A673 (cell line): Measurements from ENCODE around the gene RIPPLY3. TPM values are rescaled to one million over a fixed set of nuclear protein-coding genes. Genes with fewer than 3 reads are reported as not detected.

Experiments used
- BruUV-seq: library from RNA; stranded (reverse); fragments of 400-500 nt; replicated peaks from 2 replicates; lab custom pipeline; 2021; lab: Mats Ljungman, UMichigan
- CTCF ChIA-PET: fragments of 300-600 bp; sonication (Branson Sonifier 250); formaldehyde crosslinking; loops from one replicate; lab custom pipeline; 2022; ENCODE audit warnings: antibody characterized with exemption; lab: Charles Lee
- POLR2A ChIA-PET: fragments of 300-600 bp; sonication (Branson Sonifier 250); formaldehyde crosslinking; loops from one replicate; lab custom pipeline; 2022; ENCODE audit warnings: antibody characterized with exemption; ENCODE audit not compliant: low non-redundant PET; lab: Charles Lee
- DNase-seq: peaks from one replicate; pipeline ENCODE4 v3.0.0-alpha.2; 2015; ENCODE audit warnings: low spot score
- H3K27ac ChIP-seq: fragments of 200-600 bp; sonication (generic); 2 replicates; pipeline ENCODE4 v1.5.1; 2016; ENCODE audit warnings: mixed run types, low read depth, mild to moderate bottlenecking, mixed read lengths, antibody characterized with exemption, low read length; ENCODE audit not compliant: poor library complexity, severe bottlenecking
- H3K27me3 ChIP-seq: fragments of 200-600 bp; sonication (generic); replicated peaks from 2 replicates; pipeline ENCODE4 v1.6.1; 2017; ENCODE audit warnings: mixed run types, low read depth, mild to moderate bottlenecking, mixed read lengths, antibody characterized with exemption, low read length; ENCODE audit not compliant: insufficient read depth, poor library complexity
- H3K36me3 ChIP-seq: fragments of 200-600 bp; sonication (generic); 2 replicates; pipeline ENCODE4 v1.6.1; 2016; ENCODE audit warnings: mixed run types, mild to moderate bottlenecking, mixed read lengths, antibody characterized with exemption, low read length; ENCODE audit not compliant: insufficient read depth, poor library complexity, severe bottlenecking
- H3K4me1 ChIP-seq: fragments of 200-600 bp; sonication (generic); 2 replicates; pipeline ENCODE4 v1.6.1; 2017; ENCODE audit warnings: mixed run types, mild to moderate bottlenecking, mixed read lengths, antibody characterized with exemption, low read length; ENCODE audit not compliant: insufficient read depth, poor library complexity, severe bottlenecking
- H3K4me3 ChIP-seq: fragments of 200-600 bp; sonication (generic); 2 replicates; pipeline ENCODE4 v1.5.1; 2016; ENCODE audit warnings: low read depth, mixed run types, mild to moderate bottlenecking, mixed read lengths, low read length; ENCODE audit not compliant: poor library complexity, severe bottlenecking
- H3K9me3 ChIP-seq: fragments of 200-600 bp; sonication (generic); 2 replicates; pipeline ENCODE4 v1.6.1; 2016; ENCODE audit warnings: mixed run types, low read depth, mild to moderate bottlenecking, mixed read lengths, antibody characterized with exemption, low read length; ENCODE audit not compliant: poor library complexity, severe bottlenecking
- EZH2 ChIP-seq: fragments of 200-600 bp; sonication (generic); IDR thresholded peaks from 2 replicates; pipeline ENCODE4 v1.6.1; 2017; ENCODE audit warnings: borderline replicate concordance, low read depth, mild to moderate bottlenecking, mixed read lengths, antibody characterized with exemption, low read length; ENCODE audit not compliant: poor library complexity, severe bottlenecking
- intact Hi-C: fragments of 100-400 bp; cut with micrococcal nuclease; formaldehyde crosslinking; loops from one replicate; pipeline ENCODE4 v1.10.0; 2022; ENCODE audit not compliant: unreplicated experiment
- total RNA-seq: library from RNA; stranded (reverse); gene quantifications from 2 replicates; pipeline ENCODE4 v1.2.3, GENCODE V29; 2021
- TF ChIP-seq, protein P1 (sequence below): fragments of 300-800, 200-600 bp; sonication (generic); conservative IDR thresholded peaks from 2 replicates; pipeline ENCODE4 v1.5.1; 2017; ENCODE audit warnings: low read depth, mild to moderate bottlenecking, antibody characterized with exemption, low read length, moderate library complexity, mixed read lengths

The RIPPLY3 gene
- total RNA-seq, 1 experiment from 2014 or later = 5.0 TPM

DNA sequence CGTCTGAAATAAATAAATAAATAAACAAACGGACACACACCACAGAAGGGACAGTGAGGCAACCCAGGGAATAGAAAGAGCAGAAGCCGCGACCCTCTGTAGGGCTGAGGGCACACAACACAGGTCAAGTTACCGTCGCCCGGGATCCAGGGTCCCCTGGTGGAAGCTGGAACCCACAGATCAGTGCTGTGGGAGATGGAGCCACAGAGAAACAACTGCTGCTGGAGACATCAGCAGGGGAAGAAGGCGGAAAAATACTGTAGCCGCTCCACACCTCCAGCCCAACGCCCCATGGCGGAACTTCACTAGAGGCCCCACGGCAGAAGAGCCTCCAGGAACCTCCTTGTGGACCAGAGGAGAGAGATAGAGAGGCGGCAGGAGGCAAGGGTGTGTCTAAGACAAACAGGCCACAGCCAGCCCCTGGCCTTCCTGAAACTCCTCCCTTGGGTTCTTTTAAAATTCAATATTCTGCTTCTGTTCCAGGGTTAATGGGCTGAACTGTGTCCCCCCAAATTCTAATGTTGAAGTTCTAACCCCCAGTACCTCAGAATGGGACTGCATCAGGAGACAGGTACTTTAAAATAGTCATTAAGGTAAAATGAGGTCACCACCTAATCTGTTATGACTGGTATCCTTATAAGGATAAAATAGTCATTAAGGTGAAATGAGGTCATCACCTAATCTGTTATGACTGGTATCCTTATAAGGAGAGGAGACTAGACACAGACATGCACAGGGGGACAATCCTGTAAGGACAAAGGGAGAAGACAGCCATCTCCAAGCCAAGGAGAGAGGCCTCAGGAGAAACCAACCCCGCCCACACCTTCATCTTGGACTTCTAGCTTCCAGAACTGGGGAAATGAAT, 32.3 kb upstream of the RIPPLY3 start:
- no TSS peak for BruUV-seq
- no peak for DNase-seq
- H3K27ac ChIP-seq = no peak overlapping the region
- TF ChIP-seq, protein P1, sequence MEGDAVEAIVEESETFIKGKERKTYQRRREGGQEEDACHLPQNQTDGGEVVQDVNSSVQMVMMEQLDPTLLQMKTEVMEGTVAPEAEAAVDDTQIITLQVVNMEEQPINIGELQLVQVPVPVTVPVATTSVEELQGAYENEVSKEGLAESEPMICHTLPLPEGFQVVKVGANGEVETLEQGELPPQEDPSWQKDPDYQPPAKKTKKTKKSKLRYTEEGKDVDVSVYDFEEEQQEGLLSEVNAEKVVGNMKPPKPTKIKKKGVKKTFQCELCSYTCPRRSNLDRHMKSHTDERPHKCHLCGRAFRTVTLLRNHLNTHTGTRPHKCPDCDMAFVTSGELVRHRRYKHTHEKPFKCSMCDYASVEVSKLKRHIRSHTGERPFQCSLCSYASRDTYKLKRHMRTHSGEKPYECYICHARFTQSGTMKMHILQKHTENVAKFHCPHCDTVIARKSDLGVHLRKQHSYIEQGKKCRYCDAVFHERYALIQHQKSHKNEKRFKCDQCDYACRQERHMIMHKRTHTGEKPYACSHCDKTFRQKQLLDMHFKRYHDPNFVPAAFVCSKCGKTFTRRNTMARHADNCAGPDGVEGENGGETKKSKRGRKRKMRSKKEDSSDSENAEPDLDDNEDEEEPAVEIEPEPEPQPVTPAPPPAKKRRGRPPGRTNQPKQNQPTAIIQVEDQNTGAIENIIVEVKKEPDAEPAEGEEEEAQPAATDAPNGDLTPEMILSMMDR = no peak
- no peak for TF ChIP-seq EZH2
- peaks cover 6% of the 10 kb centered on the region for H3K4me1 ChIP-seq
- no peaks in the 10 kb centered on the region for H3K9me3 ChIP-seq
- ChIA-PET POLR2A (no interaction called here), CTCF (no interaction called here)
- no peaks in the 10 kb centered on the region for H3K36me3 ChIP-seq
- H3K4me3 ChIP-seq = no peak overlapping the region
- intact Hi-C loops = no loop called here
- H3K27me3 ChIP-seq = no peaks in the 10 kb centered on the region

DNA sequence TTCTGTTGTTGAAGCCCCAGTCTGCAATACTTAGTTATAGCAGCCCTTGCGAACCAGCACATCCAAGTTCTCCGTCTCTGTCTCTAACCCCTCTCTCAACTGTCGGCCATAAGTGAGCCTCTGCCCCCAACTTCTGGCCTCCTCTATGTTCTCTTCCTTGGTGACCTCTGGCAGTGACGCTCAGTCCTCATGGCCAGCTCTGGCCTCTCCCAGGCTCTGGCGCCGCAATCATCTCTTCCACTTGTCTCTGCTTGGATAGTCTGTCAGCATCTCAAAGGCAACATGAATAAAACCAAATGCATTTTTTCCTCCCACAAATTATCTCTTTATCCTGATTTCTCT, 31.7 kb upstream of the RIPPLY3 start:
- Histone ChIP-seq H3K27ac (no peak overlapping the region), H3K4me3 (no peak overlapping the region), H3K4me1 (peaks cover 6% of the 10 kb centered on the region), H3K9me3 (no peaks in the 10 kb centered on the region), H3K36me3 (no peaks in the 10 kb centered on the region), H3K27me3 (no peaks in the 10 kb centered on the region)
- DNase-seq = no peak
- no TSS peak for BruUV-seq
- POLR2A ChIA-PET = no interaction called here
- CTCF ChIA-PET = no interaction called here
- TF ChIP-seq EZH2 = no peak
- TF ChIP-seq, protein P1 = no peak
- intact Hi-C loops = loop anchor here (5.0 kb wide), 1 partner anchor 112 kb away; no protein-coding TSS in a partner anchor

DNA sequence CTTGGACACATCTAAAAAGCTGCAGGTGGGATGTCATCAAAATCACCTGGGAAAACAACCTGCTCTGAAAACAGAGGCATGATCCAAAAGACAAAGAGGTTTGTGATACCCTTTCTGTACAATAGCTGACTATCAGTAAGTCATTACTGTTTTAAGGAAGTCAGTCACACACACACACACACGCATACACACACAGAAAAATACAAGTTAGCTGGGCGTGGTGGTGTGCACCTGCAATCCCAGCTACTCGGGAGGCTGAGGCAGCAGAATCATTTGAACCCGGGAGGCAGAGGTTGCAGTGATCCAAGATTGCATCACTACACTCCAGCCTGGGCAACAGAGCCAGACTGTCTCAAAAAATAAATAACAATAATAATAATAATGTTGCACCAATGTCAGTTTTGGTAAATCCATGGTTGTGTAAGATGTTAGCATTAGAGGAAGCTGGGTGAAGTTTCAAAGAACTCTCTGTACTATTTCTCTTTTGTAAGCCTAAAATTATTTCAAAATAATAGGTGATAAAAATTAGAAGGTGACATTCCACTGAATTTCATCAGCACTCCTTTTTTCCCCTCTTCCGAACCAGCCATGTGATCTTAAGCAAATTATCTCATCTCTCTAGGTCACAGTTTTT, 30.2 kb upstream of the RIPPLY3 start:
- H3K36me3 ChIP-seq = no peaks in the 10 kb centered on the region
- H3K27me3 ChIP-seq = no peaks in the 10 kb centered on the region
- no peak overlapping the region for H3K27ac ChIP-seq
- intact Hi-C loops = loop anchor here (2.0 to 5.0 kb wide), 2 partner anchors 111 to 336 kb away; no protein-coding TSS in a partner anchor
- BruUV-seq = no TSS peak
- TF ChIP-seq, protein P1 = no peak
- TF ChIP-seq EZH2 = no peak
- H3K9me3 ChIP-seq = no peaks in the 10 kb centered on the region
- H3K4me3 ChIP-seq = no peak overlapping the region
- DNase-seq = no peak
- CTCF ChIA-PET = interaction anchor here (0.5 to 1.7 kb wide), 10 partner anchors 10 to 336 kb away, joined by 3 to 23 read pairs (median 4); partner anchors contain the start of genes HLCS and RIPPLY3
- POLR2A ChIA-PET = no interaction called here
- peaks cover 6% of the 10 kb centered on the region for H3K4me1 ChIP-seq
